ENCODE measurements around the gene TENM4.
"Not testable (repeated sequence)": the region's sequence is repeated elsewhere in the genome, so short reads cannot be mapped to it uniquely, and the experiment has no call there.

The TENM4 gene

DNA sequence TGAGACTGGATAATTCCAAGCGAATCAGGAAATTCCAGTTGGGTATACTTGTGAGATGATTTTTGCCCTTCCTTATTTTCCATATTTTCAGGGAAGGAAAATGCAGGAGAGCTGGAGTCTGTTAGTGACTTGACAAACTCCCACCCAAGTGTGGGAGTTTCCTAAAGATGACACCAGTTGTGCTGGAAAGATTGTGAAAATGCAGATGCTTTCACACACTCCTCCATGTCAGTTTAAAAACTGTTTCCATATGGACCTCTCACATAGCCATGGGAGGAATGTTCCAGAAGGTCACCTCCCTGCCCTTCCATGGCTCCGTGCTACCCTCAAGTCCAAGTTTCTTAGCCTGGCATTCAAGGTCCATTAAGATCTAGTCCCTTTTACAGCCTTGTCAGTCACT lies 515.4 kb downstream of the TENM4 start:
- no peak for DNase-seq

DNA sequence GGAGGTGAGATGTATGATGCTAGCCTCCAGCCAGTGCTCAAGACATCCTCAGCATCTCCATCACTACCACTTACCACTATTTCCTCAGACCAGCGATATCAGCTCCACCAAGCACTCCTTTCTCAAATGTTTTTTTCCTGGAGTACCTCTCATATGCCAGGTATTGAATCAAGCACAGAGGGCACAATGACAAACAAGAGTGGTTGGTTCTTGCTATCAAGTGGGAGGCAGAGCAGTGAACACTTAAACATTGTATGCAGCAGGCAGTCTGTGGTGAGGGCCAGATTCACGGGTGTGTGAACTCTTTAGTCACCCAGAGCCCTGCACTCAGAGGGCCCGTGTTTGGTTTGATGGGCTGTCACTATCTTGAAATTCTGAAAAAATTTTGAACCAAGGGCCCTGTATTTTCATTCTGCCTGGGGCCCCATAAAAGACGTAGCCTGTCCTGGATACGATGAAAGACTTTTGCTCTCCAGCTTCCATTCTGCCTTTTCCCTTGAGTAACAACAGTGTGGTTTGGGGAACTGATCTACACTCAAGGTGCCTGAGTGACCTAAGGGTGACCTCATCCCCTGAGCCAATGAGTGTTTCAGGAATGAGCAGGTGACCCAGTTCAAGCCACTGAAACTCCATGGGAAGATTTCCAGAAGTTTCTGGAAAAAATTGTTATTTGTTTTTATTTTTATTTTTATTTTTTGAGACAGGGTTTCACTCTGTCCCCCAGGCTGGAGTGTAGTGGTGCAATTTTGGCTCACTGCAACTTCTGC lies 517.8 kb downstream of the TENM4 start:
- DNase-seq = peak in 1 of 3 experiments; percentile 44

DNA sequence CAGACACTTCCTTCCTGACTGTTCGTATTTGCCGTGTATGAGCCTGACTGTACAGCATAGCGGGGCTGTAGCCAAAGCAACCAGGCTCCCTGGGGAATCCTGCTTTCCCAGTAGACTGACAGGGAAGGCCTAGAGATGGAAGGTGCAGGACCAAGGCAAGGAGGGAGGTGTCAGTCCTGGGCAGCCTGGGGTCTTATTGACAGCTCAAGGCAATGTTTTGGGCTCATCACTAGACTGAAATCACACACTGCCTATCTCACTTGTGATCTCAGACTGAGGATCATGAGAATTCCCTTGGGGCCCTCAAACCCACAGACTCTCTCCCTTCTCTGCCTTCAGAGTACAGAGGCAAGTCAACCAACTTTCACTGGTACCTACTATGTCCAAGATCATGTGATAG lies 519.3 kb downstream of the TENM4 start:
- DNase-seq = peak in 1 of 3 experiments; percentile 25

GRCh38 chr11:78920329-78920728 lies 520.5 kb downstream of the TENM4 start:
- no peak for DNase-seq

DNA sequence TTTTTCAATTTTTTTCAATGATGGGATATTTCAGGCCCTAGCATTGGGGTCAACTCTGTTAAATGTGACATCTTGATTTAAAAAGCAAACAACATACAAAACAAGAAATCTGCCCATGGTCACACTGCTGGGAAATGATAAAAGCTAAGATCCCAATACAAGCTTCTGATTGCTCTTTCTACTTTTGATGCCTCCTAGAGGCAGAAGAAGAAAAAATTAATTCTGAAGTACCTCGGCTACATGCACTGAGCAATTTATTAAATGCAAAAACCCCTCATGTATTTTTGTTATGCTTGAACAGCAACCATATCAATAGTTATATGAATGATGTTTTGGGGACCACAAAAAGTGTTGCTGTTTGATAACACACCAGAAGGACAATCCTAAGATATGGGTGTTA lies 524.1 kb downstream of the TENM4 start:
- DNase-seq = no peak

- peak in 1 of 3 experiments; percentile 12 for DNase-seq
These were observed 526.3 kb downstream of the TENM4 start for GRCh38 chr11:78914503-78914902.

GRCh38 chr11:78912778-78913177 lies 528.1 kb downstream of the TENM4 start:
- DNase-seq = no peak

GRCh38 chr11:78910322-78910721 lies 530.5 kb downstream of the TENM4 start:
- no peak for DNase-seq

- DNase-seq = no peak
These were observed 531.4 kb downstream of the TENM4 start for GRCh38 chr11:78909386-78909785.

DNA sequence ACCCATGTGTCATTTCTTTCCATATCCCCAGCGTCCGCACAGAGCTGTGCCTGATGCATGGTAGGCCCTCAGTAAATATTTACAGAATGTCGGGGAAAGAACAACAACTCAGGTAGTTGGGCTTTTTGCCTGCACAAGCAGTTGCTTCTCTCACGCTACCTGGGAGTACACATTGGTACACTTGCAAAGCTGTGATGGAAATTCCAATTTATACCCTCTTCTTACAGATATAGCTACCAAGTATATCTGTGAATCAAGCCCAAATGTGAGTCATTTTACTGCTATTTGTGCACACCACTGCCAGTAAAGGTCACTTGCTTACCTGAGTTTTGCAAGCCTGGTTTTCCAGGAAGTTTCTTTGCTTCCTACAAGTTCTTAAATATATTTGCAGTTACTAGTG lies 533.2 kb downstream of the TENM4 start:
- DNase-seq = peak in 1 of 3 experiments; percentile 13

GRCh38 chr11:78906566-78906965 lies 534.3 kb downstream of the TENM4 start:
- DNase-seq = no peak

- no peak for DNase-seq
These were observed 535.1 kb downstream of the TENM4 start for GRCh38 chr11:78905756-78906155.

DNA sequence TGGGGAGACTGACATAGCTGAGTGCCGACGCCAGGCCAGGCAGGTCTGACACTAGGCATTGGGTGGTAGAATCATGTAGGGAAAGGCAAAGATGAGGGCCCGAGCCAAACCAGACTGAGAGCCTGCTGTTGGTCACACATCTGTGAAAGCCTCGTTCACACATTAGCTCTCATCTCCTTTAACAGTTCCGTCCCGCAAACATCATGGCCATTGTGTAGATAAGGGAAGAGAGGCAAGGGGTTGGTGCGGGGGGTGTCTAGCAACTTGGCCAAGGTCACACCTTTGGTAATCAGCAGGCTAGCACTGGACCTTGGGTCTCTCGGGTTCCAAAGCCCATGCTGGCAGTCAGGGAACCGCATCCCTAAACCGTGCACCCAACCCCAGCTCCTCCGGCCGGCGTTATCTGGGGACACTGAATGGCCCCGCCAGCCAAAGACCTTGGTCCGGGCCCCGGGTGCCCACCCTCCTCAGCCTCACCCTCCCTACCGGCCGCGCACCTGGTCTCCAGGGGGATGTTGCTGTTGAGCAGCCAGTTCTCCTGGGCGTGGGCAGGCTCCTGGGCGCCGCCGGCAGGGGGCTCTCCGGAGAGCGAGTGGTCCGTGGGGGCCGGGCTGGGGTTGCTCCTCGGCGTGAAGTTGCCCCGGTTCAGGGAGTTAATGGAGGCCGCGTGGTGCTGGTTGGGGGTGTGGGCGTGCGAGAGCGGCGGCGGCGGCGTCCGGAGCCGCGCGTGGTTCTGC lies 537.9 kb downstream of the TENM4 start:
- no peak for DNase-seq

DNA sequence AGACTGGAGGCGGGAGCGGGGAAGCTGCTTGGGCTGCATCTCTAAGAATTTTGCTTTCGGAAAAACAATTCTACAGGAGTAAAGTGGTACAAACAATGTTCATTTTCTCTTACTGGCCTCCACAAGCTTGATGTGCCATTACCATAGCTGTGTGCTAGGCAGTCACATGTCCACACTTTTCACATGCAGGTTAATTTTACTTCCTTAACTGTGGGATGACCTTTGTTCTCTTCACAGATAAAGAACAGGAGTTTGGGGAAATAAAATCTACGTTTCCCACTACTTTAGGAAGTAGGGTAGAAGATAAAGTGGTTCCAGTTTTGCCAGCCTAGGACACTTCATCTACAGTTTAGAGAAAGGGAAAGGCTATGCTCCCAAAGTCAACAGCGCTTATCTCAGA lies 539.0 kb downstream of the TENM4 start:
- DNase-seq = no peak

GRCh38 chr11:78898266-78898775 lies 542.5 kb downstream of the TENM4 start:
- peak in 1 of 3 experiments; percentile 34 for DNase-seq

DNA sequence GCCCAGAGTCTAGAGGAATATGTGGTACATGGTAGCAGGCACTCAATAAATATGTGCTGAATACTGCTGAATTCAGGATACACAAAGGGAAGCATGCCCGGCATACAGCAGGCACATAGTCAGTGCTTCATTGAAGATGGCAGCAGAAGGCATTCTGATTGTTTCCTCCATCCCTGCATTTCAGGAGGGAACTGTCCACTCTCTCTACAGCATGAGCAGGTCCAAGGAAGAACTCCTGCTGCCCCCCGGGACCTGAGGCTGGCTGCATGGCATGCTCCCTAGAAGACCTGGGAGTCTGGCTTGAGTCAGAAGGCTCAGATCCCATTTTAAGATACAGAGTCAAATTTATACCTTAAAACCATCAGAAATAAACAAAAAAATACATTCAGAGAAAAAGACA lies 546.8 kb downstream of the TENM4 start:
- DNase-seq = no peak

GRCh38 chr11:78889698-78890097 lies 551.1 kb downstream of the TENM4 start:
- DNase-seq = no peak

GRCh38 chr11:78886616-78887015 lies 554.2 kb downstream of the TENM4 start:
- DNase-seq = no peak

GRCh38 chr11:78884761-78885160 lies 556.1 kb downstream of the TENM4 start:
- no peak for DNase-seq

GRCh38 chr11:78883506-78883905 lies 557.3 kb downstream of the TENM4 start:
- DNase-seq = no peak

DNA sequence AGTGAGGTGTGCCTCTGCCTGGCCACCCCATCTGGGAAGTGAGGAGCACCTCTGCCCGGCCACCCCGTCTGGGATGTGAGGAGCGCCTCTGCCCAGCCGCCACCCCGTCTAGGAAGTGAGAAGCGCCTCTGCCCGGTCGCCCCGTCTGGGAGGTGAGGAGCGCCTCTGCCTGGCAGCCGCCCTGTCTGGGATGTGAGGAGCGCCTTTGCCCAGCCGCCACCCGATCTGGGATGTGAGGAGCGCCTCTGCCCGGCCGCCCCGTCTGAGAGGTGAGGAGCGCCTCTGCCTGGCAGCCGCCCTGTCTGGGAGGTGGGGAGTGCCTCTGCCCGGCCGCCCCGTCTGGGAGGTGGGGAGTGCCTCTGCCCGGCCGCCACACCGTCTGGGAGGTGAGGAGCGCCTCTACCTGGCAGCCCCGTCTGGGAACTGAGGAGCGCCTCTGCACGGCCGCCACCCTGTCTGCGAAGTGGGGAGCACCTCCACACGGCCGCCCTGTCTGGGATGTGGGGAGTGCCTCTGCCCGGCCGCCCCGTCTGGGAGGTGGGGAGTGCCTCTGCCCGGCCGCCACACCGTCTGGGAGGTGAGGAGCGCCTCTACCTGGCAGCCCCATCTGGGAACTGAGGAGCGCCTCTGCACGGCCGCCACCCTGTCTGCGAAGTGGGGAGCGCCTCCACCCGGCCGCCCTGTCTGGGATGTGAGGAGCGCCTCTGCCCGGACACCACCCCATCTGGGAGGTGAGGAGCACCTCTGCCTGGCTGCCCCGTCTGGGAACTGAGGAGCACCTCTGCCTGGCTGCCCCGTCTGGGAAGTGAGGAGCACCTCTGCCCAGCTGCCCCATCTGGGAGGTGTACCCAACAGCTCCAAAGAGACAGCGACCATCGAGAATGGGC lies 561.5 kb downstream of the TENM4 start:
- DNase-seq = not testable (repeated sequence)

DNA sequence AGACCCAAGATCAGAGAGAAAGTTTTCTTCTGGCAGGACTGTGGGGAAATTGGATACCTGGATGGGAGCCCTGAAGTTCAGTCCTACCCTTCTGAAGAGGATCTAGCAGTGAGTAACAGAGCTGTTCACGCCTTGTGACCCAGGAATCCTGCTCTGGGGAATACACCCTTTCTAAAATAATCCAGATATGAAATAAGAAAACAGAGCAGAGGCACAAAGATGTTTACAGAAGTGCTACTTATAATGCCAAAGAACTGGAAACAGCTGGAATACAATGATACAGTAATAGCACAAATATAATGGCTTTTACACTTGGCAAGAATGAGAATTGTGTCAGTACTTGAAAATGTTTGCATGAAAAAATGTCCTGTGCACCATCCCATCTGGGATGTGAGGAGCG lies 562.2 kb downstream of the TENM4 start:
- DNase-seq = no peak

GRCh38 chr11:78876676-78877075 lies 564.2 kb downstream of the TENM4 start:
- no peak for DNase-seq

Data from NCI-H1417 (cell line).